Ascending aorta (tissue), 2 donors: ENCODE data around the gene HIRIP3. TPM values are rescaled to one million over a fixed set of nuclear protein-coding genes. Genes with fewer than 3 reads are reported as not detected.

ENCODE experiments used
- DNase-seq, 2 donors: peaks; one replicate each; pipeline ENCODE4 v3.0.0-alpha.2; 2019; ENCODE audit warnings: low spot score in 2 of 2
- H3K27ac ChIP-seq, 2 donors: fragments of 200-600 bp; sonication (generic); one replicate each; pipeline ENCODE4 v1.5.1; 2016 to 2017; ENCODE audit warnings: mild to moderate bottlenecking in 1 of 2
- H3K27me3 ChIP-seq: fragments of 200-600 bp; sonication (generic); one replicate; pipeline ENCODE4 v1.5.1; 2017
- H3K36me3 ChIP-seq, 2 donors: fragments of 200-600 bp; sonication (generic); one replicate each; pipeline ENCODE4 v1.5.1; 2016
- H3K4me1 ChIP-seq, 2 donors: fragments of 200-600 bp; sonication (generic); one replicate each; pipeline ENCODE4 v1.5.1; 2016 to 2017; ENCODE audit warnings: mild to moderate bottlenecking in 1 of 2
- H3K4me3 ChIP-seq, 2 donors: fragments of 200-600 bp; sonication (generic); one replicate each; pipeline ENCODE4 v1.5.1; 2016 to 2017; ENCODE audit warnings: mild to moderate bottlenecking in 1 of 2
- H3K9me3 ChIP-seq, 2 donors: fragments of 200-600 bp; sonication (generic); one replicate each; pipeline ENCODE4 v1.5.1; 2016
- CTCF ChIP-seq, 3 experiments: fragments of 200-600 bp in 2 of 3; fragments of 450-650 bp in 1 of 3; sonication (generic) in 2 of 3; IDR thresholded peaks; one replicate each; pipeline ENCODE4 v1.5.1; 2016 to 2019; ENCODE audit warnings: antibody characterized with exemption in 3 of 3, mild to moderate bottlenecking in 1 of 3, moderate library complexity in 1 of 3
- intact Hi-C: fragments of 100-400 bp; cut with DNase I; formaldehyde crosslinking; loops from one replicate; pipeline ENCODE4 v1.15.1; 2023
- total RNA-seq: library from RNA; depleted of rRNA; stranded (reverse); fragments of >200 nt; gene quantifications from one replicate; pipeline ENCODE4 v1.1.0, GENCODE V29; 2016

The HIRIP3 gene
- total RNA-seq, 1 donor from 2014 or later: 2.0 TPM

GRCh38 chr16:29943846-29944799 lies 51.3 kb downstream of the HIRIP3 start:
- intact Hi-C loops: no loop called here
- H3K4me1 ChIP-seq: no peaks in the 10 kb centered on the region
- no peak for DNase-seq
- H3K4me3 ChIP-seq: no peak overlapping the region
- TF ChIP-seq CTCF (IDR thresholded peaks at IDR 0.05): no peak
- no peaks in the 10 kb centered on the region for H3K9me3 ChIP-seq
- H3K36me3 ChIP-seq: no peaks in the 10 kb centered on the region
- H3K27ac ChIP-seq: no peak overlapping the region
- no peaks in the 10 kb centered on the region for H3K27me3 ChIP-seq

Other genes with a start within 250 kb of the HIRIP3 start
- 0.21 TPM for gene C16orf54, start 249.6 kb downstream of the HIRIP3 start, total RNA-seq
- 0.21 TPM for gene ZG16, start 217.4 kb downstream of the HIRIP3 start, total RNA-seq
- 28.6 TPM for gene KIF22, start 204.9 kb downstream of the HIRIP3 start, total RNA-seq
- 146 TPM for gene MAZ, start 189.1 kb downstream of the HIRIP3 start, total RNA-seq
- 5.0 TPM for gene PRRT2, start 183.4 kb downstream of the HIRIP3 start, total RNA-seq
- 54.3 TPM for gene PAGR1, start 179.5 kb downstream of the HIRIP3 start, total RNA-seq
- 244 TPM for gene MVP, start 175.2 kb downstream of the HIRIP3 start, total RNA-seq
- gene CDIPT, start 132.4 kb downstream of the HIRIP3 start, total RNA-seq: 174 TPM
- gene SEZ6L2, start 96.1 kb downstream of the HIRIP3 start, total RNA-seq: 0.21 TPM
- gene ASPHD1, start 95.1 kb downstream of the HIRIP3 start, total RNA-seq: not detected
- 302 TPM for gene KCTD13, start 69.4 kb downstream of the HIRIP3 start, total RNA-seq
- gene TMEM219, start 33.5 kb downstream of the HIRIP3 start, total RNA-seq: 49.2 TPM
- gene TAOK2, start 21.7 kb downstream of the HIRIP3 start, total RNA-seq: 101 TPM
- gene INO80E, start 624 bp upstream of the HIRIP3 start, total RNA-seq: 44.1 TPM
- not detected for gene DOC2A, start 15.4 kb upstream of the HIRIP3 start, total RNA-seq
- gene C16orf92, start 27.6 kb upstream of the HIRIP3 start, total RNA-seq: not detected
- gene TLCD3B, start 35.7 kb upstream of the HIRIP3 start, total RNA-seq: not detected
- gene ALDOA, start 70.1 kb upstream of the HIRIP3 start, total RNA-seq: 1,202 TPM
- 50.7 TPM for gene PPP4C, start 80.4 kb upstream of the HIRIP3 start, total RNA-seq
- 0.75 TPM for gene TBX6, start 96.3 kb upstream of the HIRIP3 start, total RNA-seq
- 98.6 TPM for gene YPEL3, start 100.6 kb upstream of the HIRIP3 start, total RNA-seq
- gene GDPD3, start 117.9 kb upstream of the HIRIP3 start, total RNA-seq: 0.53 TPM
- gene MAPK3, start 127.6 kb upstream of the HIRIP3 start, total RNA-seq: 115 TPM
- 69.4 TPM for gene CORO1A, start 188.0 kb upstream of the HIRIP3 start, total RNA-seq
- 643 TPM for gene BOLA2B, start 198.0 kb upstream of the HIRIP3 start, total RNA-seq
- gene SLX1A, start 198.3 kb upstream of the HIRIP3 start, total RNA-seq: 44.6 TPM
- gene SULT1A3, start 203.6 kb upstream of the HIRIP3 start, total RNA-seq: 14.8 TPM